ENCODE results near the gene ALG14. TPM values are rescaled to one million over a fixed set of nuclear protein-coding genes. Genes with fewer than 3 reads are reported as not detected.

Gene ALG14
- total RNA-seq, 2 experiments from 2014 or later = 0.08 to 0.52 TPM

DNA sequence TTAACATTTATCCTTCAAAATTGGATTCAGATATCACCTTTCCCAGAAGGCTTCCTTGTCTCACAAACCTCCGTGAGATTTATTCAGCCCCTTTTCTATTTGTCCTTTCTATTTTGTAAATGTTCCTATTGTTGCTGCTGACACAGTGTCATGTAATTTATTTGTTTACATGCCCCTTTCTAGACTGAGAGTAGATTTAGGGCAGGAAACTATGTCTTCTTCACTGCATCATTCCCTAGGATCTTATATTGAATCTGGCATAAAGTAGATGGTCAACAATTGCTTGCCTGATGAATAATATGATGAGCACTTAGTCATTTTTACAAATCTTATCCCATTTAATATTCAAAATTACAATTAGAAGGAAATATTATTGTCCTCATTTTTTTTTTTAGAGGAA is 137.7 kb downstream of the ALG14 start:
- Histone ChIP-seq H3K36me3 (ENCODE audit: insufficient read depth, low read length) (no peaks in the 10 kb centered on the region), H3K9me3 (ENCODE audit: control insufficient read depth in 1 of 2, insufficient read depth in 1 of 2, low read length in 2 of 2) (no peaks in the 10 kb centered on the region), H3K4me1 (ENCODE audit: insufficient read depth, low read length) (no peaks in the 10 kb centered on the region), H3K27ac (ENCODE audit: low read depth in 1 of 2, low read length in 2 of 2) (no peak overlapping the region), H3K27me3 (ENCODE audit: control insufficient read depth in 1 of 2, insufficient read depth in 2 of 2, low read length in 2 of 2) (no peaks in the 10 kb centered on the region), H3K4me3 (ENCODE audit: low read length) (no peak overlapping the region)
- Mint-ChIP-seq H3K4me3 (no peak overlapping the region), H3K27me3 (peaks cover 5% of the 10 kb centered on the region), H3K36me3 (ENCODE audit: low read depth) (no peaks in the 10 kb centered on the region), H3K9me3 (no peaks in the 10 kb centered on the region), H3K4me1 (ENCODE audit: low read depth) (no peaks in the 10 kb centered on the region), H3K27ac (no peak overlapping the region)
- intact Hi-C loops (cut with DNase I, micrococcal nuclease) = no loop called here
- DNase-seq (no peak), ATAC-seq (ENCODE audit: poor library complexity) (no peak)
- TF ChIP-seq, protein P1, sequence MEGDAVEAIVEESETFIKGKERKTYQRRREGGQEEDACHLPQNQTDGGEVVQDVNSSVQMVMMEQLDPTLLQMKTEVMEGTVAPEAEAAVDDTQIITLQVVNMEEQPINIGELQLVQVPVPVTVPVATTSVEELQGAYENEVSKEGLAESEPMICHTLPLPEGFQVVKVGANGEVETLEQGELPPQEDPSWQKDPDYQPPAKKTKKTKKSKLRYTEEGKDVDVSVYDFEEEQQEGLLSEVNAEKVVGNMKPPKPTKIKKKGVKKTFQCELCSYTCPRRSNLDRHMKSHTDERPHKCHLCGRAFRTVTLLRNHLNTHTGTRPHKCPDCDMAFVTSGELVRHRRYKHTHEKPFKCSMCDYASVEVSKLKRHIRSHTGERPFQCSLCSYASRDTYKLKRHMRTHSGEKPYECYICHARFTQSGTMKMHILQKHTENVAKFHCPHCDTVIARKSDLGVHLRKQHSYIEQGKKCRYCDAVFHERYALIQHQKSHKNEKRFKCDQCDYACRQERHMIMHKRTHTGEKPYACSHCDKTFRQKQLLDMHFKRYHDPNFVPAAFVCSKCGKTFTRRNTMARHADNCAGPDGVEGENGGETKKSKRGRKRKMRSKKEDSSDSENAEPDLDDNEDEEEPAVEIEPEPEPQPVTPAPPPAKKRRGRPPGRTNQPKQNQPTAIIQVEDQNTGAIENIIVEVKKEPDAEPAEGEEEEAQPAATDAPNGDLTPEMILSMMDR (IDR thresholded peaks at IDR 0.05) = no peak
- ChIA-PET CTCF (no interaction called here), POLR2A (no interaction called here)

DNA sequence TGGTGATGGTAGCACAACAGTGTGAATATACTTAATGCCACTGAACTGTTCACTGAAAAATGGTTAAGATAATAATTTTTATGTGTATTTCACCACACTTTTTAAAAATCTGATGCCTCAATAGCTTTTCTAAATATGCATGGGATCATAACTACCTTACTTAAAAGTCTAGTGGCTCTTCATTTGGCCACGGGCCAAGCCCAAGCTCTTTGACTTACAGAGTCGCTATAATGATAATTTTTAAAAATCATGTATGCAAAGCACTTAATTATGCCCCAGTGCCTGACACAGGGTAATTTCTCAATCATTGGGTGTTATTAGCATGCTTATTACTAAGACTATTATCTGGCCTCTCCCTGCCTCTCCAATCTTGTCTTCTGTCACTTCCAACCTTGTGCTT is 138.2 kb downstream of the ALG14 start:
- Histone ChIP-seq H3K4me1 (ENCODE audit: insufficient read depth, low read length) (no peaks in the 10 kb centered on the region), H3K4me3 (ENCODE audit: low read length) (no peak overlapping the region), H3K9me3 (ENCODE audit: control insufficient read depth in 1 of 2, insufficient read depth in 1 of 2, low read length in 2 of 2) (no peaks in the 10 kb centered on the region), H3K27me3 (ENCODE audit: control insufficient read depth in 1 of 2, insufficient read depth in 2 of 2, low read length in 2 of 2) (no peaks in the 10 kb centered on the region), H3K27ac (ENCODE audit: low read depth in 1 of 2, low read length in 2 of 2) (no peak overlapping the region), H3K36me3 (ENCODE audit: insufficient read depth, low read length) (no peaks in the 10 kb centered on the region)
- TF ChIP-seq, protein P1 (IDR thresholded peaks at IDR 0.05) = no peak
- H3K27ac Mint-ChIP-seq = no peak overlapping the region
- H3K9me3 Mint-ChIP-seq = no peaks in the 10 kb centered on the region
- no peak for ATAC-seq (ENCODE audit: poor library complexity)
- no peak for DNase-seq
- CTCF ChIA-PET = no interaction called here
- no peaks in the 10 kb centered on the region for H3K36me3 Mint-ChIP-seq (ENCODE audit: low read depth)
- intact Hi-C loops (cut with DNase I, micrococcal nuclease) = no loop called here
- no peak overlapping the region for H3K4me3 Mint-ChIP-seq
- POLR2A ChIA-PET = no interaction called here
- H3K4me1 Mint-ChIP-seq (ENCODE audit: low read depth) = no peaks in the 10 kb centered on the region
- H3K27me3 Mint-ChIP-seq = peaks cover 7% of the 10 kb centered on the region

DNA sequence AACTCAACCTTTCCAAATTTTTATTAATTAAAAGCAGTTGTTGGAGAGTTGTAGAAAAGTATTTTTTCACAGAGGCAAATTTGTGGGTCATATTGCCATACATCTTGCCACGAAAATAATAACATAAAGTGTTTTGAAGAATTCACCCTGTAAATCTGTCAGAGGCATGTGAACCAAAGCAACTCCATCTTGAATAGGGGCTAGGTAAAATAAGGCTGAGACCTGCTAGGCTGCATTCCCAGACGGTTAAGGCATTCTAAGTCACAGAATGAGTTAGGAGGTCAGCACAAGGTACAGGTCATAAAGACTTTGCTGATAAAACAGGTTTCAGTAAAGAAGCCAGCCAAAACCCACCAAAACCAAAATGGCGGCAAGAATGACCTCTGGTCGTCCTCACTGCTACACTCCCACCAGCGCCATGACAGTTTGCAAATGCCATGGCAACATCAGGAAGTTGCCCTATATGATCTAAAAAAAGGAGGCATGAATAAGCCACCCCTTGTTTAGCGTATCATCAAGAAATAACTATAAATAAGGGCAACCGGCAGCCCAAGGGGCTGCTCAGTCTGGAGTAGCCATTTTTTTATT is 141.4 kb downstream of the ALG14 start:
- intact Hi-C loops (cut with DNase I, micrococcal nuclease) = no loop called here

More for the DNA sequence above, 141.4 kb downstream of the ALG14 start:
- no peaks in the 10 kb centered on the region for H3K36me3 Mint-ChIP-seq (ENCODE audit: low read depth)
- no peak overlapping the region for H3K4me3 ChIP-seq (ENCODE audit: low read length)
- H3K4me1 Mint-ChIP-seq (ENCODE audit: low read depth) = no peaks in the 10 kb centered on the region
- peaks cover 0 to 5% of the 10 kb centered on the region in 2 experiments for H3K27me3 ChIP-seq (ENCODE audit: control insufficient read depth in 1 of 2, insufficient read depth in 2 of 2, low read length in 2 of 2)
- POLR2A ChIA-PET = no interaction called here
- TF ChIP-seq, protein P1 (IDR thresholded peaks at IDR 0.05) = no peak
- CTCF ChIA-PET = no interaction called here
- no peaks in the 10 kb centered on the region for H3K9me3 ChIP-seq (ENCODE audit: control insufficient read depth in 1 of 2, insufficient read depth in 1 of 2, low read length in 2 of 2)
- H3K4me1 ChIP-seq (ENCODE audit: insufficient read depth, low read length) = peaks cover 10% of the 10 kb centered on the region
- H3K27me3 Mint-ChIP-seq = peaks cover 18% of the 10 kb centered on the region
- no peak overlapping the region for H3K27ac ChIP-seq (ENCODE audit: low read depth in 1 of 2, low read length in 2 of 2)
- H3K36me3 ChIP-seq (ENCODE audit: insufficient read depth, low read length) = no peaks in the 10 kb centered on the region
- DNase-seq (no peak), ATAC-seq (ENCODE audit: poor library complexity) (no peak)
- H3K9me3 Mint-ChIP-seq = no peaks in the 10 kb centered on the region
- no peak overlapping the region for H3K27ac Mint-ChIP-seq
- no peak overlapping the region for H3K4me3 Mint-ChIP-seq
